Activated B cell treated with CpG ODN at 0.5 μM for 24 hours (primary cell): Measurements from ENCODE around the gene TMEM232. TPM values are rescaled to one million over a fixed set of nuclear protein-coding genes. Genes with fewer than 3 reads are reported as not detected.

Experiments
- ATAC-seq: fragments of 200-7000 bp; cut with Tn5 transposase; one replicate; pipeline ENCODE4 v1.10.0; 2021; ENCODE audit warnings: low read depth, mild to moderate bottlenecking, moderate library complexity
- CTCF ChIA-PET: fragments of 350-600 bp; sonication (Branson Sonifier 250); formaldehyde crosslinking; loops from one replicate; lab custom pipeline; 2021; ENCODE audit warnings: antibody characterized with exemption; lab: Charles Lee
- POLR2A ChIA-PET: fragments of 350-600 bp; sonication (Branson Sonifier 250); formaldehyde crosslinking; loops from one replicate; lab custom pipeline; 2021; ENCODE audit warnings: antibody characterized with exemption; lab: Charles Lee
- DNase-seq: peaks from one replicate; pipeline ENCODE4 v3.0.0; 2022
- H3K27ac Mint-ChIP-seq: one replicate; pipeline ENCODE4 v1.8.0; 2020; ENCODE audit warnings: mixed read lengths
- H3K27me3 Mint-ChIP-seq: one replicate; pipeline ENCODE4 v1.8.0; 2021; ENCODE audit warnings: mixed read lengths
- H3K36me3 Mint-ChIP-seq: one replicate; pipeline ENCODE4 v1.8.0; 2021; ENCODE audit warnings: low read depth, mixed read lengths
- H3K4me1 Mint-ChIP-seq: one replicate; pipeline ENCODE4 v1.8.0; 2021; ENCODE audit warnings: mixed read lengths
- H3K4me3 Mint-ChIP-seq: one replicate; pipeline ENCODE4 v1.8.0; 2020; ENCODE audit warnings: mild to moderate bottlenecking, mixed read lengths
- H3K9me3 Mint-ChIP-seq: one replicate; pipeline ENCODE4 v1.8.0; 2020; ENCODE audit warnings: mixed read lengths
- CTCF ChIP-seq: fragments of 200-600 bp; IDR thresholded peaks from one replicate; pipeline ENCODE4 v1.8.0; 2022; ENCODE audit warnings: antibody characterized with exemption, mild to moderate bottlenecking
- intact Hi-C: fragments of 100-400 bp; cut with micrococcal nuclease; formaldehyde crosslinking; loops from one replicate; pipeline ENCODE4 v1.15.1; 2024
- total RNA-seq: library from RNA; stranded (reverse); gene quantifications from 2 replicates; pipeline ENCODE4 v1.2.3, GENCODE V29; 2022

Gene TMEM232
- total RNA-seq, 1 donor from 2014 or later: 2.8 TPM

GRCh38 chr5:110588286-110588980 is 138.0 kb downstream of the TMEM232 start:
- Mint-ChIP-seq H3K9me3 (no peaks in the 10 kb centered on the region), H3K4me1 (no peaks in the 10 kb centered on the region), H3K27ac (no peak overlapping the region), H3K4me3 (no peak overlapping the region), H3K36me3 (no peaks in the 10 kb centered on the region), H3K27me3 (no peaks in the 10 kb centered on the region)
- no peak for ATAC-seq
- ChIA-PET CTCF (no interaction called here), POLR2A (no interaction called here)
- DNase-seq: no peak
- intact Hi-C loops: no loop called here
- TF ChIP-seq CTCF: no peak

- DNase-seq (no peak), ATAC-seq (no peak)
- TF ChIP-seq CTCF: no peak
- no peaks in the 10 kb centered on the region for H3K4me1 Mint-ChIP-seq
- peaks cover 10% of the 10 kb centered on the region for H3K9me3 Mint-ChIP-seq
- H3K27me3 Mint-ChIP-seq: no peaks in the 10 kb centered on the region
- H3K4me3 Mint-ChIP-seq: no peak overlapping the region
- CTCF ChIA-PET: no interaction called here
- POLR2A ChIA-PET: no interaction called here
- intact Hi-C loops: no loop called here
- H3K27ac Mint-ChIP-seq: no peak overlapping the region
- no peaks in the 10 kb centered on the region for H3K36me3 Mint-ChIP-seq
These were observed 145.8 kb downstream of the TMEM232 start for GRCh38 chr5:110580625-110581024.

- Mint-ChIP-seq H3K27ac (no peak overlapping the region), H3K9me3 (peaks cover 5% of the 10 kb centered on the region), H3K4me1 (no peaks in the 10 kb centered on the region), H3K4me3 (no peak overlapping the region), H3K36me3 (no peaks in the 10 kb centered on the region), H3K27me3 (no peaks in the 10 kb centered on the region)
- POLR2A ChIA-PET: no interaction called here
- CTCF ChIA-PET: no interaction called here
- no peak for TF ChIP-seq CTCF
- no peak for DNase-seq
- ATAC-seq: no peak
- intact Hi-C loops: no loop called here
These were observed 153.7 kb downstream of the TMEM232 start for GRCh38 chr5:110572729-110573128.

GRCh38 chr5:110562191-110562590 is 164.3 kb downstream of the TMEM232 start:
- H3K27ac Mint-ChIP-seq: no peak overlapping the region
- H3K36me3 Mint-ChIP-seq: no peaks in the 10 kb centered on the region
- no peaks in the 10 kb centered on the region for H3K4me1 Mint-ChIP-seq
- ChIA-PET CTCF (no interaction called here), POLR2A (no interaction called here)
- no peak for DNase-seq
- TF ChIP-seq CTCF: no peak
- ATAC-seq: no peak
- no peak overlapping the region for H3K4me3 Mint-ChIP-seq
- intact Hi-C loops: no loop called here
- H3K9me3 Mint-ChIP-seq: no peaks in the 10 kb centered on the region
- H3K27me3 Mint-ChIP-seq: no peaks in the 10 kb centered on the region

GRCh38 chr5:110561510-110561909 is 165.0 kb downstream of the TMEM232 start:
- H3K4me1 Mint-ChIP-seq: no peaks in the 10 kb centered on the region
- POLR2A ChIA-PET: no interaction called here
- no peak for TF ChIP-seq CTCF
- ATAC-seq (no peak), DNase-seq (no peak)
- H3K4me3 Mint-ChIP-seq: no peak overlapping the region
- intact Hi-C loops: no loop called here
- CTCF ChIA-PET: no interaction called here
- no peaks in the 10 kb centered on the region for H3K36me3 Mint-ChIP-seq
- H3K9me3 Mint-ChIP-seq: no peaks in the 10 kb centered on the region
- H3K27me3 Mint-ChIP-seq: no peaks in the 10 kb centered on the region
- no peak overlapping the region for H3K27ac Mint-ChIP-seq
